Astrocyte (in vitro differentiated cells and primary cell): Measurements from ENCODE around the gene PPRC1. TPM values are rescaled to one million over a fixed set of nuclear protein-coding genes. Genes with fewer than 3 reads are reported as not detected.

Experiments used
- DNase-seq: peaks from one replicate; pipeline ENCODE4 v3.0.0-alpha.2; 2010; ENCODE audit warnings: low read depth
- FAIRE-seq: peaks from 2 replicates; lab custom pipeline; 2011; peaks lifted over from hg19 to GRCh38; lab: Jason Lieb, UNC
- H2AFZ ChIP-seq: 2 replicates; pipeline ENCODE4 v1.6.0; 2012; ENCODE audit warnings: low read depth, low read length, inconsistent platforms
- H3K27ac ChIP-seq: 2 replicates; pipeline ENCODE4 v1.5.1; 2011; ENCODE audit warnings: low read depth, low read length, inconsistent platforms
- H3K27me3 ChIP-seq: 2 replicates; pipeline ENCODE4 v1.6.0; 2011; ENCODE audit warnings: low read length, inconsistent platforms; ENCODE audit not compliant: insufficient read depth
- H3K36me3 ChIP-seq: 2 replicates; pipeline ENCODE4 v1.5.1; 2011; ENCODE audit warnings: low read length, inconsistent platforms; ENCODE audit not compliant: insufficient read depth
- H3K4me1 ChIP-seq: 2 replicates; pipeline ENCODE4 v1.5.1; 2011; ENCODE audit warnings: low read length, inconsistent platforms; ENCODE audit not compliant: insufficient read depth
- H3K4me2 ChIP-seq: 2 replicates; pipeline ENCODE4 v1.6.0; 2012; ENCODE audit warnings: low read length, inconsistent platforms
- H3K4me3 ChIP-seq: 2 replicates; pipeline ENCODE4 v1.5.1; 2011; ENCODE audit warnings: low read depth, mild to moderate bottlenecking, low read length, inconsistent platforms; ENCODE audit not compliant: insufficient read depth
- H3K79me2 ChIP-seq: 2 replicates; pipeline ENCODE4 v1.6.0; 2012; ENCODE audit warnings: mild to moderate bottlenecking, low read length, inconsistent platforms; ENCODE audit not compliant: insufficient read depth
- H3K9ac ChIP-seq: 2 replicates; pipeline ENCODE4 v1.6.0; 2012; ENCODE audit warnings: mild to moderate bottlenecking, low read length, inconsistent platforms
- H3K9me3 ChIP-seq: 2 replicates; pipeline ENCODE4 v1.5.1; 2012; ENCODE audit warnings: low read depth, mild to moderate bottlenecking, low read length, inconsistent platforms; ENCODE audit not compliant: insufficient read depth
- H4K20me1 ChIP-seq: 2 replicates; pipeline ENCODE4 v1.6.0; 2012; ENCODE audit warnings: low read length, inconsistent platforms; ENCODE audit not compliant: insufficient read depth
- H3K27ac Mint-ChIP-seq: one replicate; pipeline ENCODE4 v1.8.0; 2021; ENCODE audit warnings: mild to moderate bottlenecking, mixed read lengths; ENCODE audit not compliant: unreplicated experiment
- H3K27me3 Mint-ChIP-seq: one replicate; pipeline ENCODE4 v1.8.0; 2021; ENCODE audit warnings: low read depth, mixed read lengths; ENCODE audit not compliant: unreplicated experiment
- H3K36me3 Mint-ChIP-seq: one replicate; pipeline ENCODE4 v1.8.0; 2021; ENCODE audit warnings: low read depth, mixed read lengths; ENCODE audit not compliant: unreplicated experiment
- H3K4me1 Mint-ChIP-seq: one replicate; pipeline ENCODE4 v1.8.0; 2021; ENCODE audit warnings: low read depth, mixed read lengths; ENCODE audit not compliant: unreplicated experiment
- H3K4me3 Mint-ChIP-seq: one replicate; pipeline ENCODE4 v1.8.0; 2021; ENCODE audit warnings: mild to moderate bottlenecking, moderate library complexity, mixed read lengths; ENCODE audit not compliant: unreplicated experiment
- H3K9me3 Mint-ChIP-seq: one replicate; pipeline ENCODE4 v1.8.0; 2021; ENCODE audit warnings: mild to moderate bottlenecking, mixed read lengths; ENCODE audit not compliant: unreplicated experiment
- EZH2 ChIP-seq: IDR thresholded peaks from 2 replicates; pipeline ENCODE4 v1.6.1; 2012; ENCODE audit warnings: mild to moderate bottlenecking, low read length, inconsistent platforms; ENCODE audit not compliant: insufficient read depth
- total RNA-seq: library from RNA; stranded (reverse); gene quantifications from 2 replicates; pipeline ENCODE4 v1.2.1, GENCODE V29; 2021
- TF ChIP-seq, protein P1 (sequence below): IDR thresholded peaks from 2 replicates; pipeline ENCODE4 v1.5.1; 2011; ENCODE audit warnings: low read depth, mild to moderate bottlenecking, inconsistent platforms, low read length, moderate library complexity; ENCODE audit not compliant: insufficient read depth

PPRC1 gene
- total RNA-seq, 1 donor from 2014 or later, result 56.9 TPM

DNA sequence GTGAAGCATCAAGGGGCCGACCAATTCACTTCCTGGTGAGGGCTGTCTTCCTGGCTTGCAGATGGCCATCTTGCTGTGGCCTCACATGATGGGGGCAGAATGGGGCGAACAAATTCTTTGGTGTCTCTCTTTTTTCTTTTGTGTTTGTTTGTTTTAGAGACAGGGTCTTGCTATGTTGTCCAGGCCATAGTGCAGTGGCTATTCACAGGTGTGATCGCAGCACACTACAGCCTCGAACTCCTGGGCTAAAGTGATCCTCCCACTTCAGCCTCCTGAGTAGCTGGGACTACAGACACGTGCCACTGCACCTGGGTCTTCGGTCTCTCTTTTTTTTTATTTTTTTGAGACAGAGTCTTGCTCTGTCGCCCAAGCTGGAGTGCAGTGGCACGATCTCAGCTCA is 39.4 kb downstream of the PPRC1 start:
- Histone ChIP-seq H3K9ac (no peak overlapping the region), H3K36me3 (no peaks in the 10 kb centered on the region), H2AFZ (no peak overlapping the region), H3K79me2 (no peaks in the 10 kb centered on the region), H3K4me2 (no peak overlapping the region), H3K27ac (no peak overlapping the region), H3K9me3 (no peaks in the 10 kb centered on the region), H3K4me1 (peaks cover 3% of the 10 kb centered on the region), H3K27me3 (no peaks in the 10 kb centered on the region), H4K20me1 (no peaks in the 10 kb centered on the region), H3K4me3 (no peak overlapping the region)
- Mint-ChIP-seq H3K36me3 (peaks cover 3% of the 10 kb centered on the region), H3K4me3 (no peak overlapping the region), H3K9me3 (no peaks in the 10 kb centered on the region), H3K4me1 (peaks cover 8% of the 10 kb centered on the region), H3K27ac (no peak overlapping the region), H3K27me3 (no peaks in the 10 kb centered on the region)
- FAIRE-seq (no peak), DNase-seq (no peak)
- TF ChIP-seq, protein P1, sequence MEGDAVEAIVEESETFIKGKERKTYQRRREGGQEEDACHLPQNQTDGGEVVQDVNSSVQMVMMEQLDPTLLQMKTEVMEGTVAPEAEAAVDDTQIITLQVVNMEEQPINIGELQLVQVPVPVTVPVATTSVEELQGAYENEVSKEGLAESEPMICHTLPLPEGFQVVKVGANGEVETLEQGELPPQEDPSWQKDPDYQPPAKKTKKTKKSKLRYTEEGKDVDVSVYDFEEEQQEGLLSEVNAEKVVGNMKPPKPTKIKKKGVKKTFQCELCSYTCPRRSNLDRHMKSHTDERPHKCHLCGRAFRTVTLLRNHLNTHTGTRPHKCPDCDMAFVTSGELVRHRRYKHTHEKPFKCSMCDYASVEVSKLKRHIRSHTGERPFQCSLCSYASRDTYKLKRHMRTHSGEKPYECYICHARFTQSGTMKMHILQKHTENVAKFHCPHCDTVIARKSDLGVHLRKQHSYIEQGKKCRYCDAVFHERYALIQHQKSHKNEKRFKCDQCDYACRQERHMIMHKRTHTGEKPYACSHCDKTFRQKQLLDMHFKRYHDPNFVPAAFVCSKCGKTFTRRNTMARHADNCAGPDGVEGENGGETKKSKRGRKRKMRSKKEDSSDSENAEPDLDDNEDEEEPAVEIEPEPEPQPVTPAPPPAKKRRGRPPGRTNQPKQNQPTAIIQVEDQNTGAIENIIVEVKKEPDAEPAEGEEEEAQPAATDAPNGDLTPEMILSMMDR, result no peak
- TF ChIP-seq EZH2, result no peak

DNA sequence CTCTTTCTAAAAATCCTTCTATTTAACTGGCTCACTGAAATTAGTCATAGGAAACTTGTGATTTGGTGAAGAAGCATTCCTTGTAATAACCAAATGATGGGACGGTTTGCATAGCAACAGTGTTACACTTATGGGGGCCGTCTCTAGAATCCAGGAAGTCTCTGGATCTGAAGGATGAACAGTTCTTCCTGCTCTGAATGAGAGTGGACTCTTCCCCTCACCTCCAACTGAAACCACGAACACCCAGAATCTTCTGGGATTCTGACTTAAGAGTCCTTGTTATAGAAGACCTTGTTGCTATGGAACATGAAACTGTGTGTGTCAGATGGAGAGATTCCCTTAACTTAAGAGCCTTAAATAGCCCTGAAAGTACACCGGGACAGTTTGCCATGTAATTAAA is 42.6 kb downstream of the PPRC1 start:
- TF ChIP-seq EZH2, result no peak
- TF ChIP-seq, protein P1, result no peak
- Histone ChIP-seq H4K20me1 (no peaks in the 10 kb centered on the region), H3K79me2 (no peaks in the 10 kb centered on the region), H3K4me1 (peaks cover 3% of the 10 kb centered on the region), H3K9ac (no peak overlapping the region), H3K27me3 (no peaks in the 10 kb centered on the region), H3K36me3 (no peaks in the 10 kb centered on the region), H3K9me3 (no peaks in the 10 kb centered on the region), H3K4me3 (no peak overlapping the region), H2AFZ (peak overlapping the region; percentile 53), H3K4me2 (peak overlapping the region; percentile 45), H3K27ac (no peak overlapping the region)
- DNase-seq (peak; percentile 62), FAIRE-seq (peak; percentile 70)
- H3K27me3 Mint-ChIP-seq, result peaks cover 3% of the 10 kb centered on the region
- no peaks in the 10 kb centered on the region for H3K36me3 Mint-ChIP-seq
- peak overlapping the region; percentile 84 for H3K27ac Mint-ChIP-seq
- no peak overlapping the region for H3K4me3 Mint-ChIP-seq
- peaks cover 8% of the 10 kb centered on the region for H3K4me1 Mint-ChIP-seq
- H3K9me3 Mint-ChIP-seq, result no peaks in the 10 kb centered on the region

DNA sequence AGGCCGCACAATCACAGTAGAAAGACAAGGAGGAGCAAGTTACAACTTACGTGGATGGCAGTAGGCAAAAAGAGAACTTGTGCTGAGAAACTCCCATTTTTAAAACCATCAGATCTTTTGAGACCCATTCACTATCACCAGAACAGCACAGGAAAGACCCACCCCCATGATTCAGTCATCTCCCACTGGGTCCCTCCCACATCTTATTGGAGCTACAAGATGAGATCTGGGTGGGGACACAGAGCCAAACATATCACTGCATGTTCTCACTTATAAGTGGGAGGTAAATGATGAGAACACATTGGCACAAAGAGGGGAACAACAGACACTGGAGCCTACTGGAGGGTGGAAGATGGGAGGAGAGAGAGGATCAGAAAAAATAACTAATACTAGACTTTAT is 51.8 kb downstream of the PPRC1 start:
- TF ChIP-seq EZH2, result no peak
- TF ChIP-seq, protein P1, result no peak
- Histone ChIP-seq H3K27ac (no peak overlapping the region), H3K36me3 (no peaks in the 10 kb centered on the region), H3K4me2 (no peak overlapping the region), H2AFZ (no peak overlapping the region), H3K4me1 (no peaks in the 10 kb centered on the region), H4K20me1 (no peaks in the 10 kb centered on the region), H3K9me3 (peaks cover 5% of the 10 kb centered on the region), H3K27me3 (no peaks in the 10 kb centered on the region), H3K4me3 (no peak overlapping the region), H3K9ac (no peak overlapping the region), H3K79me2 (no peaks in the 10 kb centered on the region)
- Mint-ChIP-seq H3K9me3 (peaks cover 21% of the 10 kb centered on the region), H3K36me3 (peaks cover 4% of the 10 kb centered on the region), H3K4me3 (no peak overlapping the region), H3K27me3 (peaks cover 5% of the 10 kb centered on the region), H3K4me1 (no peaks in the 10 kb centered on the region), H3K27ac (no peak overlapping the region)
- FAIRE-seq (no peak), DNase-seq (no peak)
